Vagina (tissue), 2 donors: Measurements from ENCODE around the gene MSI2. TPM values are rescaled to one million over a fixed set of nuclear protein-coding genes. Genes with fewer than 3 reads are reported as not detected.

Experiments used
- DNase-seq, 2 donors: peaks; one replicate each; pipeline ENCODE4 v3.0.0-alpha.2; 2017; ENCODE audit errors: extremely low spot score in 2 of 2
- H3K27ac ChIP-seq: fragments of 200-600 bp; sonication (generic); one replicate; pipeline ENCODE4 v1.5.1; 2019
- H3K27me3 ChIP-seq: fragments of 200-600 bp; sonication (generic); one replicate; pipeline ENCODE4 v1.5.1; 2019
- H3K36me3 ChIP-seq, 2 donors: fragments of 200-600 bp; sonication (generic); one replicate each; pipeline ENCODE4 v1.5.1; 2017 to 2019
- H3K4me1 ChIP-seq: fragments of 200-600 bp; sonication (generic); one replicate; pipeline ENCODE4 v1.5.1; 2019
- H3K4me3 ChIP-seq, 2 donors: fragments of 200-600 bp; sonication (generic); 1 replicate in 1 of 2; 2 replicates in 1 of 2; pipeline ENCODE4 v1.5.1; 2016 to 2019
- H3K9me3 ChIP-seq: fragments of 200-600 bp; sonication (generic); one replicate; pipeline ENCODE4 v1.5.1; 2019
- POLR2A ChIP-seq, 2 donors: fragments of 450-650 bp; IDR thresholded peaks; one replicate each; pipeline ENCODE4 v1.6.1; 2017; ENCODE audit warnings: antibody characterized with exemption in 2 of 2, mild to moderate bottlenecking in 2 of 2, moderate library complexity in 2 of 2
- POLR2AphosphoS5 ChIP-seq, 2 donors: sonication (generic); formaldehyde crosslinking; IDR thresholded peaks; one replicate each; pipeline ENCODE4 v1.9.0; 2017; ENCODE audit warnings: antibody characterized with exemption in 2 of 2, mild to moderate bottlenecking in 2 of 2, low read depth in 1 of 2; ENCODE audit not compliant: insufficient read depth in 1 of 2
- intact Hi-C: fragments of 100-400 bp; cut with DNase I; formaldehyde crosslinking; loops from one replicate; pipeline ENCODE4 v1.15.1; 2023
- total RNA-seq: library from RNA; depleted of rRNA; stranded (reverse); fragments of >200 nt; gene quantifications from one replicate; pipeline ENCODE4 v1.2.3, GENCODE V29; 2016
- TF ChIP-seq, protein P1 (sequence below), 3 experiments: fragments of 450-650 bp in 2 of 3; fragments of 200-600 bp in 1 of 3; sonication (generic) in 1 of 3; IDR thresholded peaks; one replicate each; pipeline ENCODE4 v1.5.1; 2017 to 2019; ENCODE audit warnings: antibody characterized with exemption in 3 of 3, mild to moderate bottlenecking in 2 of 3, moderate library complexity in 2 of 3

MSI2 gene
- total RNA-seq, 1 donor from 2014 or later: 27.3 TPM

DNA sequence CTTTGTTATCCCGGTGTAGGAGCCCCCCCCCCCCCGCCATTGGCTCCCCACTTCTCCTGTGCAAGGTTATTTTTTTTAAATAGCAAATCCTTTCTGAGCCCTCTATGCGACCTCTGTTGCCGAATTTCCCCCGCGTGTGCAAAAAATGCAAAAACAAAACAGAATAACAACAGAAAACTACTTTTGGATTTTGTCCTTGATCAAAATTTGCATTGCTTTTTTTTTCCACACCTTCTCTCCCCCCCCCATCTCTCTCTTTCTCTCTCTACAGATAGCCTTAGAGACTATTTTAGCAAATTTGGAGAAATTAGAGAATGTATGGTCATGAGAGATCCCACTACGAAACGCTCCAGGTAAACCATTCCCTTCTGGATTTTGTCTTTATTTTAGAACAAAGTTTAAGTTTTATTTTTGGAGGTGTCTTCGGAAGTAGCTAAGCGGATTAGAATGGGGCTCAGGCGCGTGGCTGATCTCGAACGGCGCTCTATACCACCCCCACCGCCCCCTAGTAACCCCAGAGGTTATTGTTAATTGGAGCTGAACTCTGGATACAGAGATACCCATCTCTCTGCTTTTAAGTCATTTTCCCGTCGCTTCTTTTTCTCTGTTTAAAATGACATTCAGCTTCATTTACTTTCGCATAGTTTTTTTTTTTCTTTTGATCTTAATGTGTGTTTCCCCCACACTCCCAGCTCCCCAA is 1.0 kb downstream of the MSI2 start:
- peak overlapping the region; percentile 98 for H3K27ac ChIP-seq
- peak overlapping the region; percentile 94 to 95 for H3K4me3 ChIP-seq
- intact Hi-C loops: loop anchor here (10.0 kb wide), 1 partner anchor 1543 kb away; no protein-coding TSS in a partner anchor
- DNase-seq: peak in 1 of 2 donors; percentile 40
- no peaks in the 10 kb centered on the region for H3K9me3 ChIP-seq
- H3K36me3 ChIP-seq: peaks cover 0 to 4% of the 10 kb centered on the region in 2 donors
- H3K27me3 ChIP-seq: no peaks in the 10 kb centered on the region
- TF ChIP-seq POLR2A (IDR thresholded peaks at IDR 0.05) (no peak), POLR2AphosphoS5 (IDR thresholded peaks at IDR 0.05; ENCODE audit: insufficient read depth in 1 of 2, low read depth in 1 of 2) (no peak)
- TF ChIP-seq, protein P1, sequence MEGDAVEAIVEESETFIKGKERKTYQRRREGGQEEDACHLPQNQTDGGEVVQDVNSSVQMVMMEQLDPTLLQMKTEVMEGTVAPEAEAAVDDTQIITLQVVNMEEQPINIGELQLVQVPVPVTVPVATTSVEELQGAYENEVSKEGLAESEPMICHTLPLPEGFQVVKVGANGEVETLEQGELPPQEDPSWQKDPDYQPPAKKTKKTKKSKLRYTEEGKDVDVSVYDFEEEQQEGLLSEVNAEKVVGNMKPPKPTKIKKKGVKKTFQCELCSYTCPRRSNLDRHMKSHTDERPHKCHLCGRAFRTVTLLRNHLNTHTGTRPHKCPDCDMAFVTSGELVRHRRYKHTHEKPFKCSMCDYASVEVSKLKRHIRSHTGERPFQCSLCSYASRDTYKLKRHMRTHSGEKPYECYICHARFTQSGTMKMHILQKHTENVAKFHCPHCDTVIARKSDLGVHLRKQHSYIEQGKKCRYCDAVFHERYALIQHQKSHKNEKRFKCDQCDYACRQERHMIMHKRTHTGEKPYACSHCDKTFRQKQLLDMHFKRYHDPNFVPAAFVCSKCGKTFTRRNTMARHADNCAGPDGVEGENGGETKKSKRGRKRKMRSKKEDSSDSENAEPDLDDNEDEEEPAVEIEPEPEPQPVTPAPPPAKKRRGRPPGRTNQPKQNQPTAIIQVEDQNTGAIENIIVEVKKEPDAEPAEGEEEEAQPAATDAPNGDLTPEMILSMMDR (IDR thresholded peaks at IDR 0.05): no peak
- peaks cover 29% of the 10 kb centered on the region for H3K4me1 ChIP-seq

DNA sequence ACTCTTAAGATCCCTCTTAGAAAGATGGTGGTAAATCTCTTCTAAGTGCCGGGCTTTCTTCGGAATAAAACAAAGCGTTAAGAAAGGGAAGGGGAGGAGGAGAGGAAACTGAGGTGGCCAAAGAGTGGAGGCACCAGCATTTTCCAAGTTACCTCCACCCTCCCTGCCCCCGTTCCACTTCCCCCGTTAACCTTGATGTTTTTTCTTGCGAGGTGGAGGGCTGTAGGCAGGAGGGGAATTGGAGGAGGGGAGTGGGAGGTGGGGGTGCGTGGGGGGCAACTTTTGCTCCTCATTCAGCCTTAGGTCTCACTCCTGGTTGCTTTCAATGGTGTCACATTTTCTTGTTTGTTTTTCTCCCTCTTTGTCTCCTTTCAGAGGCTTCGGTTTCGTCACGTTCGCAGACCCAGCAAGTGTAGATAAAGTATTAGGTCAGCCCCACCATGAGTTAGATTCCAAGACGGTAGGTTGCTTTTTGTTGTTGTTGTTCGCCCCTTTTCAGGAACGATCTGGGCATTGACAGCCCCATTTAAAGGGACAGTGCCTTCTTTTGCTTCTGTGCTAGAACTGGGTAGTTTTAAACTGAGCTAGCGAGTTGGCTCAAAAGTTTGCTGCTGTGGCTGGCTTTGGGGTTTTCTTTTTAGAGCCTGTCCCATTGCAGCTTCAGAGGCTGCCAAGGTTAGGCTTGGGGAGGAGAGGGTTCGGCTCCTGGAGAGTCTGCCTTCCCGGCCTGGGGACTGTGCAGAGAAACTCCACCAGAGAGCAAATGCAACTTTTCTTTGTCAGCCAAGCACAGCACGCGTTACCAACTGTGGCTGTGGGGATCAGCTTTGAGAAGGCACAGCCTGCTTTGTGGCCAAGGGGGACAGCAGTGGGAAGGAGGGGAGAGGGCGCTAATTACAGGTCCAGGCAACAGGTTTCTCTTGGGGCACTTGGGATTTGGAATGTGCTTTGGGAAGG is 1.9 kb downstream of the MSI2 start:
- Histone ChIP-seq H3K36me3 (peaks cover 0 to 10% of the 10 kb centered on the region in 2 donors), H3K4me1 (peaks cover 29% of the 10 kb centered on the region), H3K27ac (peak overlapping the region; percentile 28), H3K27me3 (no peaks in the 10 kb centered on the region), H3K4me3 (peak overlapping the region; percentile 94 to 95), H3K9me3 (no peaks in the 10 kb centered on the region)
- TF ChIP-seq, protein P1 (IDR thresholded peaks at IDR 0.05): no peak
- no peak for TF ChIP-seq POLR2AphosphoS5 (IDR thresholded peaks at IDR 0.05; ENCODE audit: insufficient read depth in 1 of 2, low read depth in 1 of 2)
- TF ChIP-seq POLR2A (IDR thresholded peaks at IDR 0.05): no peak
- intact Hi-C loops: loop anchor here (10.0 kb wide), 1 partner anchor 1543 kb away; no protein-coding TSS in a partner anchor
- DNase-seq: peak in 1 of 2 donors; percentile 84

DNA sequence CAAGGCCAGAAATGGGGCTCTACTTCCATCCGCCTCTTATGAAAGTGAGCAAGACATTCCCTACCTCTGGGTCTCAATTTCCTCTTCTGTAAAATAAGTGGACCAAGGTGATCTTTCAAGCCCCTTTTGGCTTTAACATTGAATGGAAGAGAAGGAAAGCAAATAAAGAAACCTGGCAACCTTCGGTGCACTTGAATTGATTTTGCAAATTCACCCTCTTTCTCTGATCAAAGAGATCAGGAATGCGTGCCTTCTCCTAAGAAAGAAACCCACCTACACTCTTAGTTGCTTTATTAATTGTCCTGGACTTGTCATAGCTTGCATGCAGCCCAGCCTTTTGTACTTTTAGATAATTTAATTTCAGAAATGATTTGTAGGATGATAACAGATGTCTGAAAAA is 3.0 kb downstream of the MSI2 start:
- intact Hi-C loops: loop anchor here (10.0 kb wide), 1 partner anchor 1545 kb away; no protein-coding TSS in a partner anchor
- TF ChIP-seq, protein P1 (IDR thresholded peaks at IDR 0.05): no peak
- no peak for TF ChIP-seq POLR2AphosphoS5 (IDR thresholded peaks at IDR 0.05; ENCODE audit: insufficient read depth in 1 of 2, low read depth in 1 of 2)
- no peak for TF ChIP-seq POLR2A (IDR thresholded peaks at IDR 0.05)
- Histone ChIP-seq H3K36me3 (peaks cover 0 to 15% of the 10 kb centered on the region in 2 donors), H3K9me3 (no peaks in the 10 kb centered on the region), H3K27me3 (no peaks in the 10 kb centered on the region), H3K27ac (no peak overlapping the region), H3K4me3 (no peak overlapping the region), H3K4me1 (peaks cover 30% of the 10 kb centered on the region)
- no peak for DNase-seq

DNA sequence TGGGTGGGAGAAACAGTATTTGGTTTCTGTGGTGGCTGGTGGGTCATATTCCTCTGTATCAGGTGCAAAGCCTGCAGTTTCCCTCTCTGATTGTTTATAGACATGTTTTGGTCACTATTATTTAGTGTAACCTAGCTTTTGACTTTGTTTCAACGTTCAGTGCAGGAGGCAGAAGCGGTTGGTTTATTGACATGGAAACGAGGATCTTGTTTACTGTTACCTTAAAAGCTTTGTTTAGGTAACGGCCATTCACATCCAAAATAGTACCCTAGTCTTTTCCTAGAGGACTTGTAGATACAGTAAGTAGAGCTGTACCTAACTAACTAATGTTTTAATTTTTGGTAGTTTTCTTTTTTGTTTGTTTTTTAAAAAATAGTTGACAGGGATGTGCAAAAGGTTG is 3.5 kb downstream of the MSI2 start:
- no peaks in the 10 kb centered on the region for H3K9me3 ChIP-seq
- intact Hi-C loops: loop anchor here (10.0 kb wide), 1 partner anchor 1545 kb away; no protein-coding TSS in a partner anchor
- H3K27ac ChIP-seq: no peak overlapping the region
- peaks cover 35% of the 10 kb centered on the region for H3K4me1 ChIP-seq
- TF ChIP-seq POLR2AphosphoS5 (IDR thresholded peaks at IDR 0.05; ENCODE audit: insufficient read depth in 1 of 2, low read depth in 1 of 2) (no peak), POLR2A (IDR thresholded peaks at IDR 0.05) (no peak)
- TF ChIP-seq, protein P1 (IDR thresholded peaks at IDR 0.05): no peak
- no peak for DNase-seq
- no peaks in the 10 kb centered on the region for H3K27me3 ChIP-seq
- no peak overlapping the region for H3K4me3 ChIP-seq
- H3K36me3 ChIP-seq: peaks cover 0 to 17% of the 10 kb centered on the region in 2 donors
